Activated CD8-positive, alpha-beta T cell treated with anti-CD3 and anti-CD28 coated beads, Interleukin-2, amount 10 ng/mL, durations not matched to agents 7 days and 5 days (primary cell): Measurements from ENCODE around the gene DSG2. TPM values are rescaled to one million over a fixed set of nuclear protein-coding genes. Genes with fewer than 3 reads are reported as not detected.

Source experiments
- ATAC-seq: fragments of 150-1000 bp; cut with Tn5 transposase; one replicate; pipeline ENCODE4 v1.10.0; 2021; ENCODE audit warnings: moderate library complexity
- CTCF ChIA-PET: fragments of 350-600 bp; sonication (Branson Sonifier 250); formaldehyde crosslinking; loops from one replicate; lab custom pipeline; 2021; ENCODE audit warnings: antibody characterized with exemption; lab: Charles Lee
- POLR2A ChIA-PET: fragments of 350-600 bp; sonication (Branson Sonifier 250); formaldehyde crosslinking; loops from one replicate; lab custom pipeline; 2021; ENCODE audit warnings: antibody characterized with exemption; lab: Charles Lee
- DNase-seq: peaks from one replicate; pipeline ENCODE4 v3.0.0-alpha.2; 2020
- H3K27ac Mint-ChIP-seq: one replicate; pipeline ENCODE4 v1.8.0; 2021; ENCODE audit warnings: mild to moderate bottlenecking, mixed read lengths
- H3K27me3 Mint-ChIP-seq: one replicate; pipeline ENCODE4 v1.8.0; 2021; ENCODE audit warnings: low read depth, mixed read lengths
- H3K36me3 Mint-ChIP-seq: one replicate; pipeline ENCODE4 v1.8.0; 2021; ENCODE audit warnings: low read depth, mixed read lengths
- H3K4me1 Mint-ChIP-seq: one replicate; pipeline ENCODE4 v1.8.0; 2021; ENCODE audit warnings: low read depth, mixed read lengths
- H3K4me3 Mint-ChIP-seq: one replicate; pipeline ENCODE4 v1.8.0; 2021; ENCODE audit warnings: mild to moderate bottlenecking, mixed read lengths
- H3K9me3 Mint-ChIP-seq: one replicate; pipeline ENCODE4 v1.8.0; 2022; ENCODE audit warnings: mixed read lengths; ENCODE audit not compliant: insufficient read depth
- total RNA-seq, 2 experiments: library from RNA; stranded (reverse); gene quantifications; one replicate each; pipeline ENCODE4 v1.2.3, GENCODE V29; 2021

Gene DSG2
- total RNA-seq, 2 experiments from 2014 or later, result 0.18 to 0.32 TPM

- Mint-ChIP-seq H3K27ac (no peak overlapping the region), H3K9me3 (no peaks in the 10 kb centered on the region), H3K36me3 (no peaks in the 10 kb centered on the region), H3K4me1 (no peaks in the 10 kb centered on the region), H3K27me3 (no peaks in the 10 kb centered on the region), H3K4me3 (no peak overlapping the region)
- ChIA-PET CTCF (no interaction called here), POLR2A (no interaction called here)
- ATAC-seq, result no peak
- DNase-seq, result no peak
These were observed 40.9 kb downstream of the DSG2 start for GRCh38 chr18:31538837-31539236.

GRCh38 chr18:31546476-31546875, 48.5 kb downstream of the DSG2 start:
- no peaks in the 10 kb centered on the region for H3K4me1 Mint-ChIP-seq
- H3K4me3 Mint-ChIP-seq, result no peak overlapping the region
- ATAC-seq (no peak), DNase-seq (no peak)
- CTCF ChIA-PET, result no interaction called here
- H3K36me3 Mint-ChIP-seq, result no peaks in the 10 kb centered on the region
- H3K27ac Mint-ChIP-seq, result no peak overlapping the region
- H3K27me3 Mint-ChIP-seq, result no peaks in the 10 kb centered on the region
- H3K9me3 Mint-ChIP-seq, result no peaks in the 10 kb centered on the region
- POLR2A ChIA-PET, result no interaction called here

DNA sequence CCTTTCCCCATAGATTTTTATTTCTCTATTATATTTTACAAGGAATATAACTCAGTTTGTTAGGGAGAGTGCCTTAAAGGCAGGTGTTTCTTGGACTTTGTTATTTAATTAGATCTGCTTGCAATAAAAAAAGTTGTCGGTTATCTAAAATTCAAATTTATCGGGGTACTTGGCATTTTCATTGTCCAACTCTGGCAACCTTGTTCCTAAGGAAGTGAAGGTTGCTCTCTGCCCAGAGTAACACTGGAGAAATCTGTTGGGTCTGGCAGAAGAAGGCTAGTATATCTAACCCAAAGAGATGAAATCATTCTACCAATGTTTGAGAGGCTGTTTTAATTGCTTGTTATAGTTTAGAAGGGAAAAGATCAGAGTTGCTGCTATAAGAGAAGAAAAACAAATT, 50.9 kb downstream of the DSG2 start:
- no peak for ATAC-seq
- Mint-ChIP-seq H3K27me3 (peaks cover 2% of the 10 kb centered on the region), H3K4me1 (no peaks in the 10 kb centered on the region), H3K4me3 (no peak overlapping the region), H3K27ac (no peak overlapping the region), H3K36me3 (no peaks in the 10 kb centered on the region), H3K9me3 (no peaks in the 10 kb centered on the region)
- CTCF ChIA-PET, result interaction anchor here (1.7 kb wide), 1 partner anchor 174 kb away, joined by 6 read pairs; no protein-coding TSS in a partner anchor
- DNase-seq, result no peak
- POLR2A ChIA-PET, result no interaction called here

- no peak for ATAC-seq
- H3K9me3 Mint-ChIP-seq, result no peaks in the 10 kb centered on the region
- no peaks in the 10 kb centered on the region for H3K4me1 Mint-ChIP-seq
- H3K27ac Mint-ChIP-seq, result no peak overlapping the region
- no peaks in the 10 kb centered on the region for H3K36me3 Mint-ChIP-seq
- peaks cover 7% of the 10 kb centered on the region for H3K27me3 Mint-ChIP-seq
- no peak for DNase-seq
- POLR2A ChIA-PET, result no interaction called here
- H3K4me3 Mint-ChIP-seq, result no peak overlapping the region
- CTCF ChIA-PET, result interaction anchor here (1.7 kb wide), 1 partner anchor 173 kb away, joined by 6 read pairs; no protein-coding TSS in a partner anchor
These were observed 51.4 kb downstream of the DSG2 start for GRCh38 chr18:31549416-31549815.

DNA sequence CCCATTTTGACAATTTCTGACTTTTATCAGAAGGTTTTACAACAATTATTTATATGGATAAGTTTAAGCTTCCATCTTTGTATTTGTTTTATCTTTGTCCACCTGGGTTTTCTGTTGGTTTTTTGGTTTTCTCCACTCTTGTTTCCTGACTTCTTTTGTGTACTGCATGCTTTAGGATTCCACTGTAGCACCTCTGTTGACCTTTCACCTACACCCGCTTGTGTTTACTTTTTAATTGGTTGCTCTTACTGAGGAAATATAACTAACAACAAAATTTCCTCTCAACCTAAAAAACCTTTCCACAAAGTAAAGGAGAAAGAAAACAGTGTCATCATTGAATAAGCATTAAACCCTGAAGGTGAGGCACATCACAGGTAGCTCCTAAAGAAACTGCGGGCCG, 53.9 kb downstream of the DSG2 start:
- ATAC-seq, result no peak
- Mint-ChIP-seq H3K36me3 (no peaks in the 10 kb centered on the region), H3K4me3 (no peak overlapping the region), H3K9me3 (no peaks in the 10 kb centered on the region), H3K27me3 (peaks cover 10% of the 10 kb centered on the region), H3K27ac (no peak overlapping the region), H3K4me1 (no peaks in the 10 kb centered on the region)
- POLR2A ChIA-PET, result no interaction called here
- CTCF ChIA-PET, result no interaction called here
- no peak for DNase-seq

DNA sequence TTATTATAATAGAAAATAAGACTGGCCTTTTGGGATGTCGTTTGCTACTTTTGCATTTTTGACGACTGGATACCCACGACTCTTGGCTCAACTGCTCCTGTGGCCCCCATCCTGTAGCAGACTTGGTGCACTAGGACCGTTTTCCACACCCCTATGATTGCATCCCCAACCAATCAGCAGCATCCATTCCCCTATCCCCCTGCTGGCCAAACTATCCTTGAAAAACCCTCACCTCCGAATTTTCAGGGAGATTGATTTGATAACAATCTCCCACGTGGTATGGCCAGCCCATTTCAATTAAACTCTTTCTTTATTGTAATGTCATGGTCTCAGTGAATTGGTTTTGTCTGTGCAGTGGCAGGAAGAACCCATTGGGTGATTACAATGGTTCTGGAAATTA, 55.8 kb downstream of the DSG2 start:
- no peak for DNase-seq
- Mint-ChIP-seq H3K4me3 (no peak overlapping the region), H3K36me3 (no peaks in the 10 kb centered on the region), H3K27ac (no peak overlapping the region), H3K9me3 (no peaks in the 10 kb centered on the region), H3K27me3 (peaks cover 10% of the 10 kb centered on the region), H3K4me1 (no peaks in the 10 kb centered on the region)
- ATAC-seq, result no peak
- POLR2A ChIA-PET, result no interaction called here
- CTCF ChIA-PET, result interaction anchor here (0.6 to 1.8 kb wide), 3 partner anchors 17 to 572 kb away, joined by 3 to 6 read pairs (median 5); no protein-coding TSS in a partner anchor

- DNase-seq, result no peak
- Mint-ChIP-seq H3K4me3 (no peak overlapping the region), H3K36me3 (no peaks in the 10 kb centered on the region), H3K9me3 (no peaks in the 10 kb centered on the region), H3K4me1 (no peaks in the 10 kb centered on the region), H3K27me3 (peaks cover 10% of the 10 kb centered on the region), H3K27ac (no peak overlapping the region)
- ChIA-PET POLR2A (no interaction called here), CTCF (interaction anchor here (1.8 to 3.6 kb wide), 2 partner anchors 16 to 169 kb away, joined by 6 to 64 read pairs; no protein-coding TSS in a partner anchor)
- no peak for ATAC-seq
These were observed 56.8 kb downstream of the DSG2 start for GRCh38 chr18:31554776-31555175.

- Mint-ChIP-seq H3K9me3 (no peaks in the 10 kb centered on the region), H3K4me3 (no peak overlapping the region), H3K27me3 (peaks cover 10% of the 10 kb centered on the region), H3K27ac (no peak overlapping the region), H3K36me3 (no peaks in the 10 kb centered on the region), H3K4me1 (no peaks in the 10 kb centered on the region)
- DNase-seq, result peak; percentile 58
- ChIA-PET CTCF (interaction anchor here (0.5 to 3.6 kb wide), 11 partner anchors 17 to 516 kb away, joined by 3 to 64 read pairs (median 4); no protein-coding TSS in a partner anchor), POLR2A (no interaction called here)
- no peak for ATAC-seq
These were observed 58.2 kb downstream of the DSG2 start for GRCh38 chr18:31555971-31556747.

GRCh38 chr18:31557446-31557845, 59.5 kb downstream of the DSG2 start:
- no peak for DNase-seq
- Mint-ChIP-seq H3K4me3 (no peak overlapping the region), H3K27me3 (peaks cover 12% of the 10 kb centered on the region), H3K9me3 (no peaks in the 10 kb centered on the region), H3K36me3 (no peaks in the 10 kb centered on the region), H3K27ac (no peak overlapping the region), H3K4me1 (no peaks in the 10 kb centered on the region)
- ChIA-PET POLR2A (no interaction called here), CTCF (interaction anchor here (1.5 to 3.6 kb wide), 2 partner anchors 68 to 167 kb away, joined by 4 to 64 read pairs; no protein-coding TSS in a partner anchor)
- no peak for ATAC-seq

- ATAC-seq, result no peak
- DNase-seq, result no peak
- no peak overlapping the region for H3K27ac Mint-ChIP-seq
- POLR2A ChIA-PET, result interaction anchor here (1.2 kb wide), 1 partner anchor 164 kb away, joined by 5 read pairs; no protein-coding TSS in a partner anchor
- CTCF ChIA-PET, result no interaction called here
- H3K9me3 Mint-ChIP-seq, result no peaks in the 10 kb centered on the region
- H3K4me3 Mint-ChIP-seq, result no peak overlapping the region
- no peaks in the 10 kb centered on the region for H3K4me1 Mint-ChIP-seq
- peaks cover 12% of the 10 kb centered on the region for H3K27me3 Mint-ChIP-seq
- no peaks in the 10 kb centered on the region for H3K36me3 Mint-ChIP-seq
These were observed 60.6 kb downstream of the DSG2 start for GRCh38 chr18:31558567-31558966.

- no peaks in the 10 kb centered on the region for H3K4me1 Mint-ChIP-seq
- no peaks in the 10 kb centered on the region for H3K9me3 Mint-ChIP-seq
- ChIA-PET CTCF (interaction anchor here (2.2 kb wide), 1 partner anchor 160 kb away, joined by 7 read pairs; no protein-coding TSS in a partner anchor), POLR2A (interaction anchor here (0.5 kb wide), 1 partner anchor 284 kb away, joined by 3 read pairs; no protein-coding TSS in a partner anchor)
- no peaks in the 10 kb centered on the region for H3K36me3 Mint-ChIP-seq
- ATAC-seq (no peak), DNase-seq (no peak)
- H3K4me3 Mint-ChIP-seq, result no peak overlapping the region
- peaks cover 2% of the 10 kb centered on the region for H3K27me3 Mint-ChIP-seq
- H3K27ac Mint-ChIP-seq, result no peak overlapping the region
These were observed 64.7 kb downstream of the DSG2 start for GRCh38 chr18:31562726-31563125.

GRCh38 chr18:31563778-31564177, 65.8 kb downstream of the DSG2 start:
- ChIA-PET POLR2A (no interaction called here), CTCF (interaction anchor here (2.2 kb wide), 1 partner anchor 159 kb away, joined by 7 read pairs; no protein-coding TSS in a partner anchor)
- no peak overlapping the region for H3K27ac Mint-ChIP-seq
- H3K4me1 Mint-ChIP-seq, result no peaks in the 10 kb centered on the region
- no peak overlapping the region for H3K4me3 Mint-ChIP-seq
- no peak for ATAC-seq
- no peaks in the 10 kb centered on the region for H3K9me3 Mint-ChIP-seq
- H3K27me3 Mint-ChIP-seq, result peaks cover 2% of the 10 kb centered on the region
- no peaks in the 10 kb centered on the region for H3K36me3 Mint-ChIP-seq
- DNase-seq, result no peak
